GM18868 (cell line): ENCODE measurements around the gene CDH23.

Experiments used
- ATAC-seq: cut with Tn5 transposase; IDR thresholded peaks from one replicate; pipeline ENCODE4 v1.9.1; 2021; ENCODE audit warnings: mild to moderate bottlenecking, moderate library complexity; ENCODE audit not compliant: unreplicated experiment

Gene CDH23

DNA sequence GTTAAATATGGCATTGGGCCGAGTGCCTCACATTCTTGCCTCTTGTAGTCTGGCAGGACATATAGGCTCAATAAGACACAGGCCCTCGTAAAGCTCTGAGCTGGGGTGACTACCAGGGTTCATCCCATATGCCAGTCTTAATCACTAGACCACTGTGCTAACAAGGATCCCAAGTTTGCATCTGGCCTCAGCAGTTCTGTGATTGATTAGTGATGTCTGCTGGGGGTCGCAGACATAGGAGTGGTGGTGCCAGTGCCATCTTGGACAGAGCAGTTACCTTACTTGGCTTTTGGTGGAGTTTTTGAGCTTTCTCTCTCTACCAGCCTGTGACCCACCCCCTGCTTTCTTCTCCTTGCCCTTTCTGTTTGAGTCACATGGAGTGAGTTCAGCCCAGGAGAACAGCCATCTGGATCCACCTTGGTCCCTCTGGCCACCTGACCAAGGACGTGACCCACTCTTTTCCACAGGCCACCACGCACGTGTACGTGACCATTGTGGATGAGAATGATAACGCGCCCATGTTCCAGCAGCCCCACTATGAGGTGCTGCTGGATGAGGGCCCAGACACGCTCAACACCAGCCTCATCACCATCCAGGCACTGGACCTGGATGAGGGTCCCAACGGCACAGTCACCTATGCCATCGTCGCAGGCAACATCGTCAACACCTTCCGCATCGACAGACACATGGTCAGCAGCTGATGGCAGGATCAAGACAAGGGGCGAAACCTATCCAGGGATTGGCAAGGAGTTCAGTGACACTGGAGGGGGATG lies 380.7 kb downstream of the CDH23 start:
- ATAC-seq = no peak

DNA sequence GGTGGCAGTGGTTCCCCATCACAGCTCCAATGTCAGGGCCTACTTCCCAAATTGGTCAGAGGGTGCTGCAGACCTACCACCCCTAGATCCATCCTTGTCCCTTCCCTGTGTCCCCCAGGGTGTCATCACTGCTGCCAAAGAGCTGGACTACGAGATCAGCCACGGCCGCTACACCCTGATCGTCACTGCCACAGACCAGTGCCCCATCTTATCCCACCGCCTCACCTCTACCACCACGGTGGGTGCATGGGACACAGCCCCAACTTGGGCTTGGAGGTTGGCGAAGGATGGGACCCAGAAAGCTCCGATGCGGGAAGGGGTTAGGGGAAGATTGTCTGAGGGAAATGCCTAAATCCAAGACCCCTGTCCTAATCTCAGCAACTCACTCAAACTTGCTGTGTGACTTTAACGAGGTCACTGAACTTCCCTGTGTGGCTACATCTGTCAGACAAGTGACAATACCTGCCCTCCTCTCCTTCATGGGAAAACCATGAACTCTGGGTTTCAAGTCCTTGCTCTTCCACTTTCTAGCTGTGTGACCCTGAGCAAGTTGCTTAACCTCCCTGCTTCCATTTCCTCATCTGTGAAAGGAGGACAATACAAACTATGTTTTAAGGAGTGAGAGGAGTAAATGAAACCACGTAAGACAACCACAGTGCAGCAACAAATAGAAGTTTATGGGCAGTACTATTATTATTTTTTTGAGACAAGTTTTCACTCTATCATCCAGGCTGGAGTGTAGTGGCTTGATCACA lies 381.5 kb downstream of the CDH23 start:
- no peak for ATAC-seq

DNA sequence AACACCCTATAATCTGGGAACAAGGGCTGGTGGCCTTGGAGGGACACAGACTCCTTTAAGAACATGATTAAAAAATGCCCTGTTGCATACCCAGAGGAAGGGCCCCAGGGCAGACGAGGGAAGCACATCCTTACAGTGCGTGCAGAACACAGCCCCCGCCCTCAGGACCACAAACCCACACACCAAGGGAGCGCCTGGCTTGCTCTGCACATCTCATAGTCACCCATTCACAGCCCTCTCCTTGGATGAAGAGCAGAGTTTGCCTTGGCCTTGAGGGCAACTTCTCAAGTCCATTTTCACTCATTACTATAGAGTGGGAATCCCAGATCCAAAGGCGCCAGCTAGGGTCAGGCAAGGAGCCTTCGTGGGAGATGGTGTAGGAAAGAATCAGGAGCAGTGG lies 382.9 kb downstream of the CDH23 start:
- ATAC-seq = no peak

DNA sequence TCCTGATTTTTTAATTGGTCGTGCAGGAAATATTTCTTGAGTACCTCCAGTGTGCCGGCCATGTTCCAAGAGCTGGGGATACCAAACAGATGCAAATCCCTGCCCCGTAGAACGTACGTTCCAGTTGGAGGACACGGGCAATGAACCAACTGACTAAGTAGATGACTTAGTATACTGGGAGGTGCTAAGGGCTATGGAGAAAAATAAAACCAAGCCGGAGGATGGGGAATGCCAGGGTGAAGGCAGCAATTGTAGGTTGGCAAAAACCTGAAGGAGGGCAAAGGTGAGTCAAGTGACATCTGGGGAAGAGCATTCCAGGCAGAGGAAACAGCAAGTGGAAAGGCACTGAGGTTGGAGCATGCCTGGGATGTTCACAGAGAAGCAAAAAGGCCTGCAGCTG lies 383.4 kb downstream of the CDH23 start:
- no peak for ATAC-seq

DNA sequence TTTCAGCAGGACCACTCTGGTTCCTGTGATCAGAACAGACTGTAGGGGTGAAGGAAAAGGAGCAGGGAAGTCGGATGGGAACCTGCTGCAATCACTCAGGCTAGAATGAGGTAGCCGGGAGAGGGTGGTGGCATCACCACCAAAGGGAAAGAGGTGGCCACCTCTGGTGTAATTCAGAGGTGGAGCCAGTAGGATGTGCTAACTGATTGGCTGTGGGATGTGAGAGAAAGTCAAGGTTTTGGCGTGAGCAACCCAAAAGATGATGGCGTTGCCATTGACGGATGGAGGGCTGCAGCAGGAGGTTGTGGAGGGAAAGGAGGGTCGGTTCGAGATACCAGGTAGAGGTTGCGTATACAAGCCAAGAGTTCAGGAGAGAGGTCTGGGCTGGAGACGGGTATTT lies 384.0 kb downstream of the CDH23 start:
- ATAC-seq = no peak

DNA sequence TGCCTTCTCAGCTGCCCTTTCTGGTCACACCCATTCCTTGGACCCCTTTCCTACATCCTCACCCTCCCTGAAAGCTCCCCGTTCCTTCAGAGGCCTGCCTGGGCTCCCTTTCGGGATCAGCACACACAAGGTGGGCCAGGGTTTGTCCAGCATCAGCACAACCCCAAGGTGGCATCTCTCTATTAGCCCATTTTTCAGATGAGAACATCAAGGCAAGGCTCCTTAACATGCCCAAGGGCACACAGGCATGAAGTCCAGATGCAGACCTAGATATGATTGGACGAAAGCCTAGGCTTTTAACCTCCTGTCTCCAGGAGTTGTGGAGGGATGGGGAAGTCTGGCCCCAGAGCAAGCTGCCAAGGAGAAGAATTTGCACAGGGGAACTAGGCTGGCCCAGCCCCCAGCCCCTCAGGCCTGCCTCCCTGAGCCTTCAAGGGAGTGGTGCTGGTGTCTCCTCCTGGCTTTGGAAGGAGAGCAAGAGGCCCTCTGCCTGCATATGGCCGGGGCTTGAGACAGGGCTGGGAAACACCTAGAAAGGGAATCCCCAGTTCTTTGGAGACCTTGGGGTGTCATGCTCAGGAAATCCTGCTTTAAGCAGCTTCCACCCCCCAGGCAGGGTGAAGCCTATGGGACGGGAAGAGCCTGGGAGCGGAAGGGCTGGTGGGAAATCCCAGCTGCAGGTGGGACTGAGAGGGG lies 385.6 kb downstream of the CDH23 start:
- no peak for ATAC-seq

DNA sequence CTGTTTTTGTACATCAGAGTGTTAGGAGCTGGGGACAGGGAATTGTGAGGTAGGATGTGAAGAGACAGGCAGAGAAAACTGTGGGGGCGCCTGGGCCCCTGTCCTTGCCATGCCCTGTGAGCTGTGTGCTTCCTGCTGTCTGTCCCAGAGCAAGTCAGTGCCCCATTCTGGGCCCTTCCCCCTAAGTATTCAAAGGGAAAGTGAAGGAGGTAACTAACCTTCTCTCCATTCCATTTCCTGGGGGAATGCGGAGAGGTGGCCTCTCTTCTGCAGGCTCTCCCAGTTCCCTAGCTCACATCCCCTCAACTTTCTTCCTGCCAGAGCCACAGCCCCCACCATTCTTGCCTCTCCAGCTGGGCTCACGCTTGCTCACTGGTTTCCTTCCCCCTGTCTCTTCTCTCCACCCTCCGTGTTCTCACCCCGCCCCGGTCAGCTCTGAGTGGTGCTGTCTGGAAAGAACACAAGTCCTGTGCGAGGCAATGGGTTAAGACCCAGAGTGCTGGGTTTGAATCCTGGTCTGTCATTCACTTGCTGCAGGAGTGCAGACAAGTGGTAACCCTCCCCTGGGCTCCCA lies 386.3 kb downstream of the CDH23 start:
- no peak for ATAC-seq

DNA sequence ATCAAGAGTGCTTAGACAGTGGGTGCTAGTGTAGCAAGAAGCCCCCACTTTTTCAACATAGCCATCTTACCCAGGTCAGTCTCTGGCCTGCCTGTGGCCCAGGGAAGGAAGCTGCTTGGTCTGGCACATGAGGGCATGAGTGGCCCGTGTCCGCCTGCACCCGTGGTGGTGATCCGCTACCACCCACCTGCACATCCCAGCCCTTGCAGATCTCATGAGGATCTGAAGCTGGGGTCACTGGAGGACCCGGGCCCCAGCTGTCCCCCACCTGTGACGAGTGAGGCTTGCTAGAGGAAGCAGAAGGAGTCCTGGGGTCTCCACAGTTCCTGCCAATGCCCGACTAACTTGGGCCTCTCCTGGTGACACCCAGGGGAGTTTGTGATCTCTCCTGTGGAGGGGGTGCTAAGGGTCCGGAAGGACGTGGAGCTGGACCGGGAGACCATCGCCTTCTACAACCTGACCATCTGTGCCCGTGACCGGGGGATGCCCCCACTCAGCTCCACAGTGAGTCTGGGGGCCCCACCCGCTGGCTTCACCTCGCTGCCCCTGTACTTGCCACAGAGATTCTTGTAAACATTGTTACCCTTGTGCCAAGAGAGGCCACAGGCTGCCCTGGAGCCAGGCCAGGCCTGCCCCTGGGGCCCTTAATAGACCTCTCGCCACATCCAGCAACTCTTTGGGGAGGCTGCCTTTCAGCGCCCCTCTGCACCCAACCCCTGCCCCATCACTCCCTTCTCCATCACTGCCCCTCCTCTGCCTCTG lies 387.4 kb downstream of the CDH23 start:
- no peak for ATAC-seq

DNA sequence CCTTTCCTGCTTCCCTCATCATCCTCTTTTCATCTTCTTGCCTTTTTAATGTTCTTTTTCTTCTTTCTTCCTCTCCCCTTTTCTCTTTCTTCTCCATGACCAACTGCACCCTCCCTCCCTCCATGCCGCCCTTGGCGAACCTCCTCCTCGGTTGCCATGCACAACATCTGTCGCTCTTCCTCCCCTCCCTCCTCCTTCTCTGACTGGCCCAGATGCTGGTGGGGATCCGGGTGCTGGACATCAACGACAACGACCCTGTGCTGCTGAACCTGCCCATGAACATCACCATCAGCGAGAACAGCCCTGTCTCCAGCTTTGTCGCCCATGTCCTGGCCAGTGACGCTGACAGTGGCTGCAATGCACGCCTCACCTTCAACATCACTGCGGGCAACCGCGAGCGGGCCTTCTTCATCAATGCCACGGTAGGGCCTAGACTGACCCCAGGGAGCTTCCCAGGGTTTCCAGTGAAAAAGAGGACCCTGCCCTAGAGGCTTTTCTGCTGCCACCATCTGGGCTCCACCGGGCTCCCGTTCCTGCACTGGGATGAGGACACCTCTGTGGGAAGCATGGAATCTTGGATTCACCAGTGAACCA lies 388.1 kb downstream of the CDH23 start:
- no peak for ATAC-seq

DNA sequence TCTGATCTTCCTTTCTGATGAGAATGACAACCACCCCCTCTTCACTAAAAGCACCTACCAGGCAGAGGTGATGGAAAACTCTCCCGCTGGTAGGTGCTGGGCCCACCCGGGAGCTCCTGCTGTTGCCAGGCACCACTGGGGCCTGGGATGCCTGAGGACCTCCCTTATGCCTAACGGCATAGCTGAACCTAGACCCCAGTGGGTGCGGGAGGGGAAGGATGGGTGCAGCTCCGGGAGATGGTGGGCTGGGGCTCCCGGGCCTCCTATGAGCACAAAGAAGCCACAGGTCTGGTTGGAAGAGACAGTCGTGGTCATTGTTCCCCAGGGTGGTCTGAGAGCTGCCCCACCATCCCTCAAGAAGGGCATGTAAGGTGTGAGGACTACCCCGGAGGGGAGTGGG lies 392.2 kb downstream of the CDH23 start:
- ATAC-seq = no peak

DNA sequence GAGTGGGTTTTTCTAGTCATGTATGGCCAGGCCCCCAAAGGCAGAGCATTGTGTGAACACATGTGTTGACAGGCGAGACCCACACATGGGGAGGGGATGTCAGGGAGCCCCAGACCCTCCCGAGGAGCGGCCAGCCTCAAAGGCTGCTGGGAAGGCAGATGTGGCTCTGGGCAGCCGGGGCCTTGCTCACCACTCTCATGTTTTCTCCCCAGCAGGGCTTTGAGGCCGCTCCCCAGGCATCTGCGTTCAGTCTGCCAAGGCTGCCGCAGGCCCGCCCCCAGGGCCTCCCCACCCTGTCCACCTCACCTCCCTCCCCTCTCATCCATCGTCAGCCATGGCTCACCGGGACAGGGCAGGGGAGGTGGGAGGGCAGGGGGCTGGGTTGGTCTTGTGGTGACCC lies 393.2 kb downstream of the CDH23 start:
- no peak for ATAC-seq

DNA sequence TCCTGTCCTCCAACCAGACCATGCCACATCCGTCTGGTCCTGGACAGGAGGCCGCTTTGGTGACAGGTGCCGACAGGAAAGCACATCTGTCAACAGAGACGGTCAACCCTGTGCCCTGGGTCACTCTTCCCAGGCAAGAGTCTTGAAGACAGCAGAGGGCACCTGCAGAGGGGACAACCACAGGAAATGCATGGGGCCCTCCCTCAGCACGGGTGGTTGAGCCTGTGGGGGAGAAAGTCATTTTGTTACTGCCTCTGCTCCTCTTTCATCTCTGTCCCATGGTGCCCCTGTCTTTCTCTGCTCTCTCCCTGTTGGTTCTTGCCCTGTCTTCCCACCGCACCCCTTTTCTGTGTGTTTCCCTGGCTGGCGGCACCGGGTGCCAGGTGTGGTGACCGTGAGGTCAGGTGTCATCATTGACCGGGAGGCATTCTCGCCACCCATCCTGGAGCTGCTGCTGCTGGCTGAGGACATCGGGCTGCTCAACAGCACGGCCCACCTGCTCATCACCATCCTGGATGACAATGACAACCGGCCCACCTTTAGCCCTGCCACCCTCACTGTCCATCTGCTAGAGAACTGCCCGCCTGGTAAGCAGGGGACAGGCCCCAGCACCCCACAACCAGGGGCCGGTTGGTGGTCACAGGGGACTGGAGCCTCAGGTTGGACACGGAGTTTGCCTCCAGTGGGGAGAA lies 394.2 kb downstream of the CDH23 start:
- ATAC-seq = no peak

DNA sequence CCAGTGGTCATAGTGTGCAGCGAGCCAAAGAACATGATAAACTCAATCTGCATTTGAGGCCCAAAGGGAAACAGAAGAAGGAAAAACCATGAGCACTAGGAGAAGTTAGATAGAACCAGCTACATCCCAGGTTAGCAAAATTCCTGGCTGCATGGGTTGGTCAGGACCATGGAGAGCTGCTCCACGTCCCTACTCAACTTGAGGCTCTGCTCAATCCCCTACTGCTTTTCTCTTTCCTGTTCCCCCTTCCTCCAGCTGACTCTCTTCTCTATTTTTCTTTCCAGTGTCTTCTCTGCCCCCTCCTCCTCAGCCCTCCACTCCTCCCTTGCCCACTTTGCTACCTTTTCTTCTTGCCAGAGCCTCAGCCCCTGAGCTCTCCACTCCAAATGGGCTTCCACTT lies 398.5 kb downstream of the CDH23 start:
- ATAC-seq = no peak

DNA sequence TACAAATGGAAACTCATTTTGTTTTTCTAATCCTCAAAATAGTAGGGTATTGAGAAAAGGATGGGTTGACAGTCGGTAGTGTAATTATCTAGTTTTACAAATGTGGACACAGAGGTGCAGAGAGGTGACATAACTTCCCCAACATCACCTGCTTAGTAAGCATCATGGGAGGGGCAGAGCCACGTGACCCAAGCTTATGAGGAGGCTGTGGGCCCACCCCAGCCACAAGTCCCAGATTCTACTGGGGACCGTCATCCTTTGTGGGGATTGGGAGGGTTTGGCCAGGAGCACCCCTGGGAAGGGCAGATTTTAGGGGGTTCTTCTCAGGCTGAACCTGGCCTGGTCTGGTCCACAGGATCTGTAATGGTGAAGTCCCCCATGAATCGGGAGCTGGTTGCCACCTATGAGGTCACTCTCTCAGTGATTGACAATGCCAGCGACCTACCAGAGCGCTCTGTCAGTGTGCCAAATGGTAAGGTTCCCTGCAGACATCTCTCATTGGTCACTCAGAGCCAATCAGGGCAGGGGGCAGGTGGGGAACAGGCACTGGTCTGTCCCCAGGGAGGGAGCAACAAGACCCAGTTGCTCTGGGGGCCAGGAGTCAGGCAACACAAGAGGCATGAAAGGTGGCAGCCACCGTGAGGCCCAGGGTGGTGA lies 400.2 kb downstream of the CDH23 start:
- no peak for ATAC-seq

DNA sequence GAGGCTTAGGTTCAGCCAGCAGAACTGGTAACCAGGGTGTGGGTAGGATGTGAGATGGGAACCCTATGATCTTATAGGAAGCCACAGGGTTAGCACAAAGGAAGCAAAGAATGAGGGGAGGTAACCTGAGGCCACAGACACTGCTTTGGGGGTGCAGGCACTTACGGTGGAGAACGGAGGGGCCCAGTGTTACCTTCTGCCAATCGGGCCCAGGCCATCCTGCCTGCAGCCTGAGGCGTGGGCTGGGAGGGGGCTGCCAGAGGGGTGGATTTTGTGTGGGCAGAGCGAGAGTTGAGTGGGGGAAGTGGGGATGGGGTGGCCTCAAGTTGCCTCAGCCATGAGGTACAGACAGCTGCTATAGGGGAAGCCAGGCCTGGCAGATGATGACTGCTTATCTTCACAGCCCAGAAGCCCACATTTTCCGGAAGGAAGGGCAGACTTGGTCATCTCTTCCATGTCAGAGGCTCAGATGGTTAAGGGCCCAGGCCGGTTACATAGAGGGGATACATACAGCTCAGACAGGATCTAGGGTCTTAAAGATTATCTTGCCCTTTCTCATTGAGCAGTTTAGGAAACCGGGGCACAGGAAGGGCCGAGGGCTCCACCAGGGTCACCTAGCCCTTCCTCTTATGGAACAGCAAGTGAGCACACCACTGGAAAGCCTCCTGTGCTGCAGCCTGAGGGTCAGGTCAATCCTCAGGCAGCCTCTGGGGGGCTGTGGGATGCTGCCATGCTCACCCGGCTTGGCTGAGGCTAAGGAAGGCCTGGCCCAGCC lies 401.0 kb downstream of the CDH23 start:
- no peak for ATAC-seq

DNA sequence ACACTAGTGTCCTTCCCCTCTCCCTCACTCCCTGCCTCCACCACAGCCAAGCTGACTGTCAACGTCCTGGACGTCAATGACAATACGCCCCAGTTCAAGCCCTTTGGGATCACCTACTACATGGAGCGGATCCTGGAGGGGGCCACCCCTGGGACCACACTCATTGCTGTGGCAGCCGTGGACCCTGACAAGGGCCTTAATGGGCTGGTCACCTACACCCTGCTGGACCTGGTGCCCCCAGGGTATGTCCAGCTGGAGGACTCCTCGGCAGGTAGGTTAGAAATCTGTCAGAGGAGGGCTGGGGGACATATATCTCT lies 401.5 kb downstream of the CDH23 start:
- ATAC-seq = no peak

DNA sequence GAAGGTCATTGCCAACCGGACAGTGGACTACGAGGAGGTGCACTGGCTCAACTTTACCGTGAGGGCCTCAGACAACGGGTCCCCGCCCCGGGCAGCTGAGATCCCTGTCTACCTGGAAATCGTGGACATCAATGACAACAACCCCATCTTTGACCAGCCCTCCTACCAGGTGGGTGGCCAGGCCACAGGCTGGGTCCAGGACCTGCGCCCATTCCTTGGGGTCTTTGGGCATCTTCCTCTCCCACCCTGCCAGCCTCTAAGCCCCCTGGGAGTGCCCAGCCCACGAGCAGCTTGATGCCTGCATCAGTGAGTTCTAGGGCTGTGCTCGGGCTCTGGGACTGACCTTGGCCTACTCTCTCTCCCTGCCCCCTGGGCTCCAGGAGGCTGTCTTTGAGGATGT lies 402.4 kb downstream of the CDH23 start:
- no peak for ATAC-seq

DNA sequence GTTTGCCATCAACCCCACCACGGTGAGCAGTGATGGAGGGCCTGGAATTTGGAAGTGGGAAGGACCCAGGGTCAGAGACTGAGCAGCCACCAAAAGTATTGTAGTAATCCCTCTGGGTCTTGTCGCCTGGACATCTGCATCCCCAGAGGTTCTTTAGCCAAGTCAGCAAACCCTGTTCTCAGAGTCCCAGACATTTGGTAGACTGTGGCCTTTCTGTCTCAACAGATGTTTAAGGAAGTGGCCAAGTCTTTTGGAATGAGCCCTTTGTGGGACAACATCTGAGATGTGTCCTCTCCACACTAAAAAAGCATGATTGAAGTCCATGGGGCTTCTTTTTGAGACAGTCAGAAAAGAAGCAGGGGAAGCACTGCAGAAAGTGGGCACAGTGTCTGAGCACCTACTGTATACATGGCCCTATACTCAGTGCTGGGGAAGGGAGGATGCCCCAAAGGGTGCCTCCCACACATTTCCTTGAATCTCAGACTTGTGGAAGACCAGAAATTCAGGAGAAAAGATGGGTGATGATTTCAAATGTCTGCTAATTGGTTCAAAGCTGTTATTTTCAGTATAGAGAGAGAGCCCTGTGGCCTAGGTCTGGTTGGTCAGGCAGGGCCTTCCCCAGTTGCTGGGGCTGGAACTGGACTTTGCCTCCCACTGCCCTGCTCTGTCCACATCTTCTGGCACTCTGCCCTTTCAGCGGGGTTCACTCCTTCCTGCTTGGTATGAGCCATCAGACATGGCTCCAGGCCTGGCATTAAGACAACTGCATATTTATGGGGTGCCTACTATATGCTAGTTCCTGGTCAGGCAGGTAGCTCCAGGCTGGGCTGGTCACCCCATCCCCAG lies 403.1 kb downstream of the CDH23 start:
- no peak for ATAC-seq
